GM23248 (cell line): ENCODE measurements around the gene VIM.

Experiments used
- EZH2 ChIP-seq: fragments of 200-600 bp; sonication (generic); IDR thresholded peaks from 2 replicates; pipeline ENCODE4 v1.6.1; 2018; ENCODE audit warnings: antibody characterized with exemption, mild to moderate bottlenecking; ENCODE audit not compliant: insufficient read depth, poor library complexity, severe bottlenecking
- EZH2phosphoT487 ChIP-seq: fragments of 200-600 bp; sonication (generic); IDR thresholded peaks from 2 replicates; pipeline ENCODE4 v1.6.1; 2018; ENCODE audit warnings: antibody characterized with exemption, moderate library complexity, mild to moderate bottlenecking, low read depth; ENCODE audit not compliant: insufficient read depth

DNA sequence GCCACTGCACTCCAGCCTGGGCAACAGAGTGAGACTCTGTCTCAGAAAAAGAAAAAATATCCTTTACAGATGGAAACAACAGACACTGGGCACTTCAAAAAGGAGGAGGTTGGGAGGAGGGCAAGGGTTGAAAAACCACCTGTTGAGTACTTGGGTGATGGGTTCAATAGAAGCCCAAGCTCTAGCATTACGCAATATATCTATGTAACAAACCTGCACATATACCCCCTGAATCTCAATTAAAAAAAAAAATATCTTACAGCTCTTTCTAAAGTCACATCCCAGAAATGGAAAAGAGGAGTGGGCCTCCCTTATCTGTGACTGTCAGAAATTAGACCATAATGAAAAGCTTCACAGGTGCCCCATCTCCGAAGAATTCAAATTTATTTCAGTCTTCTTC, 12.1 kb downstream of the VIM start:
- TF ChIP-seq EZH2phosphoT487, result no peak
- no peak for TF ChIP-seq EZH2
